ENCODE results near the gene HECW1.

The HECW1 gene

DNA sequence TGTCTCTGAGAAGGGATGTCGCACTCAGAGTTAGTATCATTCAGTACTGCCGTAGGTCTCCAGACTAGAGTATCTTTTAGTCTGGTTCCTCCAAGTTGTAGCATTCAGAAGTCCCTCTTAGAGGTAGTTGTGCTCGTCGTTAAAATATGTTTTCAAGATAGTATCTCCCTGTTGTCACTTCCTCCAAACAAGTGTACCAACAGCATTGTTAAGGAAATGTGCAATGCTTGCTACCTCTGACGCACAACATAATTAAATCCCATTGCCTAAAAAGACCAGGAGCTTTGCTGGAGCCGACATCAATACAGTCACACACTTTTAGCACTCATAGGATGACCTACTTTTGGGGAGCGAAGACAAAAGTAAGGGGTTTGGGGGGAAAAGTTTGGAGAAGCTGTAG lies 390.5 kb downstream of the HECW1 start:
- Histone ChIP-seq H3K36me3 (ENCODE audit: control insufficient read depth, low read depth, low read length) (no peaks in the 10 kb centered on the region), H3K4me1 (ENCODE audit: control insufficient read depth, low read depth, low read length) (peaks cover 6% of the 10 kb centered on the region), H3K4me3 (ENCODE audit: low read length) (no peak overlapping the region), H3K27me3 (ENCODE audit: control insufficient read depth, insufficient read depth, low read length) (no peaks in the 10 kb centered on the region), H3K27ac (ENCODE audit: low read length) (no peak overlapping the region), H3K9me3 (ENCODE audit: control insufficient read depth, low read depth, low read length) (no peaks in the 10 kb centered on the region), H3K9ac (ENCODE audit: low read length) (no peak overlapping the region)

DNA sequence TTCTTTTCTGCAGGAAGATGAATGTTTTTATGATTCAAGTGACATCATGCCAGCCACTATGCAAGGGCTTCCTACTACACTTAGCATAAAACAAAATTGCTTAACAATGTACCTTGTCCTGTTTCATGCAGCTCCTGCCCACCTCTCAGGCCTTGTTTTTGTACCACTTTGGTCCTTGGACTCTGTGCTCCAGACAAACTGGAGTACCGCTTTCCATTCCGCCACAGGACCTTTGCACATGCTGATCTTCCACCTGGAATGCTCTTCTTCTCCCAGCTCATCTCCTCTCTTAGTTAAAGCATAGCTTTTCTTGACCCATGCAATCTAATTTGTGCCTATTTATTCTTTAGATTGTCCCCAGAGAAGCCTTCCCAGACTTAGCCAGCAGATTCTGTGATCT lies 393.0 kb downstream of the HECW1 start:
- Histone ChIP-seq H3K9ac (ENCODE audit: low read length) (no peak overlapping the region), H3K27ac (ENCODE audit: low read length) (no peak overlapping the region), H3K36me3 (ENCODE audit: control insufficient read depth, low read depth, low read length) (no peaks in the 10 kb centered on the region), H3K27me3 (ENCODE audit: control insufficient read depth, insufficient read depth, low read length) (no peaks in the 10 kb centered on the region), H3K4me3 (ENCODE audit: low read length) (no peak overlapping the region), H3K4me1 (ENCODE audit: control insufficient read depth, low read depth, low read length) (peaks cover 6% of the 10 kb centered on the region), H3K9me3 (ENCODE audit: control insufficient read depth, low read depth, low read length) (no peaks in the 10 kb centered on the region)

DNA sequence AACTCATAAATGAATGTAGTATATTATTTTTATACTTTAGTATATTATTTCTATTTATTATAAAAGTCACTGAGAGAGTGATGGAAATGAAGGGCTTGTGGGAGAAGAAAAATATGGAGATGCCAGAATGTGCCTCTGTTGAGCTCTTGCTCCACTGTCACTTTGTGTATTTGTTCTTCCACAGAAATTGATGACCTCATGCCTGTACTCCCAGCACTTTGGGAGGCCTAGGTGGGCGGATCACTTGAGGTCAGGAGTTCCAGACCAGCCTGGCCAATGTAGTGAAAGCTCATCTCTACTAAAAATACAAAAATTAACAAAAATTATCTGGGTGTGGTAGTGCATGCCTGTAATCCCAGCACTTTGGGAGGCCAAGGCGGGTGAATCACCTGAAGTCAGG lies 394.0 kb downstream of the HECW1 start:
- Histone ChIP-seq H3K27ac (ENCODE audit: low read length) (no peak overlapping the region), H3K27me3 (ENCODE audit: control insufficient read depth, insufficient read depth, low read length) (no peaks in the 10 kb centered on the region), H3K4me1 (ENCODE audit: control insufficient read depth, low read depth, low read length) (no peaks in the 10 kb centered on the region)

DNA sequence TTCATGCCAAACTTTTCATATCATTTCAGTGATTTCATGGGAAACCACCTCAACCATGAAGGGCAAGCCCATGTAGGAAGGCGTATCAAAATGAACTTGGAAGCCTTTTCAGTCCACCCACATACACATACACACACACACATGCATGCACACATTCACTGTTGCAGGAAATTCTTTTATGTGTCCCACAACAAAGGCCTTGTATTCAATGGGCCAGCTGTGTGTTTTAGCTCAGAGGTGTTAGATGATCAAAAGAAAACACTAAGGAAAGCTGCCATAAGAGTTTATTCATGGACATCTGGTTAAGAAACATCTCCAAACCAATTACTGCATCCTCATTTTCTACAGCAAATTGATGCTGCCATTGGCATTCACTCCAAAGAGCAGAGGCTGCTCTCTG lies 396.0 kb downstream of the HECW1 start:
- H3K27ac ChIP-seq (ENCODE audit: low read length) = no peak overlapping the region
- H3K36me3 ChIP-seq (ENCODE audit: control insufficient read depth, low read depth, low read length) = no peaks in the 10 kb centered on the region
- no peaks in the 10 kb centered on the region for H3K9me3 ChIP-seq (ENCODE audit: control insufficient read depth, low read depth, low read length)
- no peak overlapping the region for H3K4me3 ChIP-seq (ENCODE audit: low read length)
- H3K27me3 ChIP-seq (ENCODE audit: control insufficient read depth, insufficient read depth, low read length) = no peaks in the 10 kb centered on the region
- H3K9ac ChIP-seq (ENCODE audit: low read length) = no peak overlapping the region
- H3K4me1 ChIP-seq (ENCODE audit: control insufficient read depth, low read depth, low read length) = no peaks in the 10 kb centered on the region

More for the DNA sequence above, 394.0 kb downstream of the HECW1 start:
- Histone ChIP-seq H3K4me3 (ENCODE audit: low read length) (no peak overlapping the region), H3K36me3 (ENCODE audit: control insufficient read depth, low read depth, low read length) (no peaks in the 10 kb centered on the region), H3K9ac (ENCODE audit: low read length) (no peak overlapping the region), H3K9me3 (ENCODE audit: control insufficient read depth, low read depth, low read length) (no peaks in the 10 kb centered on the region)

DNA sequence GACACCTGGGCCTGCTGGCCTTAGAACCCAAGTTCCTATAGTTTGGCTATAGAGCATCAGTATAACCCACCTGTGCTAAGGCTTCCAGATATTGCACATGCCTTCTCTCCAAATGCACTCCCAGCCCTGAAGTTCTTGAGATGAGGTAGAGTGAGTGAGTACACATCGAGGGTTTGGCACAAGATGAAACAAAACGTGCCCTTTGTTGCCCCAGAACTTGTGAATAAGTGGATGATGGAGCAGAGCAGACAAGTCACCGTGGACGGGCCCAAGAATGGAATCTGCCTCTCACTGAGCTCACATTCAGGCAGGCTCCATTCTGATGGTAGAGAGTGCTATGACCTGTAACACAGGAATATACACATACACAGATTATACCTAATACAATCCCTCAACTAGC lies 397.5 kb downstream of the HECW1 start:
- Histone ChIP-seq H3K36me3 (ENCODE audit: control insufficient read depth, low read depth, low read length) (no peaks in the 10 kb centered on the region), H3K27ac (ENCODE audit: low read length) (no peak overlapping the region), H3K4me1 (ENCODE audit: control insufficient read depth, low read depth, low read length) (no peaks in the 10 kb centered on the region), H3K27me3 (ENCODE audit: control insufficient read depth, insufficient read depth, low read length) (no peaks in the 10 kb centered on the region), H3K9ac (ENCODE audit: low read length) (no peak overlapping the region), H3K9me3 (ENCODE audit: control insufficient read depth, low read depth, low read length) (no peaks in the 10 kb centered on the region), H3K4me3 (ENCODE audit: low read length) (no peak overlapping the region)

DNA sequence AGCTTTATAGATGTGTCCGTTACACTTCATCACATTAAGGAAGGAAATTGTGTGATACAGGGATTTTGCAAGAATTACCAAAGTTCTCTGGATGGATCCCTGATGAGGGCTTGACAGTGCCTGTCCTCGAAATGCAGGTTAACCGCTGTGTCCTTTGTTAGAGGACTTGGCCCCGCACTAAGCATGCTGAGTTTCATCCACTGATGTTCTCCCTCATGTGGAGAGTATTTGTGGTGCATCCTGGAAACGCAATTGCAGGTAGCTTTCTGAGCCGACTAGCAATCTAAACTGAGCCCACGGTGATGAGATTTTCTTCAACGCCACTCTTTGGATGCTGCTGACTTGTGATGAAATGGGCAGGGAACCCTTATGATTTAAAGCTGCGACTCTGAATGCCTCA lies 398.6 kb downstream of the HECW1 start:
- no peaks in the 10 kb centered on the region for H3K4me1 ChIP-seq (ENCODE audit: control insufficient read depth, low read depth, low read length)
- no peaks in the 10 kb centered on the region for H3K27me3 ChIP-seq (ENCODE audit: control insufficient read depth, insufficient read depth, low read length)
- no peak overlapping the region for H3K9ac ChIP-seq (ENCODE audit: low read length)
- H3K9me3 ChIP-seq (ENCODE audit: control insufficient read depth, low read depth, low read length) = no peaks in the 10 kb centered on the region
- no peaks in the 10 kb centered on the region for H3K36me3 ChIP-seq (ENCODE audit: control insufficient read depth, low read depth, low read length)
- no peak overlapping the region for H3K27ac ChIP-seq (ENCODE audit: low read length)
- no peak overlapping the region for H3K4me3 ChIP-seq (ENCODE audit: low read length)

DNA sequence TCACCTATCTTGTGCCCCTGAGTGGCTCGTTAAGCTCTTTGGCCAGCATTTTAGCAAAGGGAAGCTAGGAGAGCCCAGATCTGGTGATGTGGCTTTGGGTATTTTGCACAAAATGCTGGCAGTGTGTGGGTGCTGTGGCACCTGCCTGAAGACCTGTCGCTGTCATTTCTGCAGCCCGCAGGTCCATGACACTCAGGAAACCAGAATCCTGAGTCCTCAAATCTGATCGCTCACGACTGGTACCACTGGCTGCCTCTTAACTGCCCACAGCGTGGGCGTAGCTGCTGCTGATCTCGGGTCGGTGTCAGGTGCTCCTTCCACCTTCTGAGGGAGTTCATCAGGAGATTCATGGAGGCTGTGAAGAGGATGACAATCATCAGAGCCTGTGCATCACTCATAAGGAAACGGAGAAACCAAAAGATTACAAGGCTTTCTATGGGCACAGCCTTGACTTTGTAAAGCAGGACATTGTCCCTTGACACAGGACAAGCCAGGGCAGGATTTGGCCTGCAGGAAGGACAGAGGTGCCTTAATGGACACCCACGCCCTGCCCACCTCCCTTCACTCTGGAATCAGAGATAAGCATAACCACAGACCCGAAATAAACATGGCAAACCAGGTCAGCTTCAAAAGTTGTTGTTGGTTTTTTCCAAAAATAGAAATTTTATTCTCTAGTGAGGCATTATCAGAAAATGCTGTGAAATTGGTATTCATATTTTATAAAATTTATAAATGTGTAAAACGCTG lies 399.5 kb downstream of the HECW1 start:
- Histone ChIP-seq H3K9me3 (ENCODE audit: control insufficient read depth, low read depth, low read length) (no peaks in the 10 kb centered on the region), H3K27ac (ENCODE audit: low read length) (no peak overlapping the region), H3K27me3 (ENCODE audit: control insufficient read depth, insufficient read depth, low read length) (no peaks in the 10 kb centered on the region), H3K9ac (ENCODE audit: low read length) (no peak overlapping the region), H3K36me3 (ENCODE audit: control insufficient read depth, low read depth, low read length) (no peaks in the 10 kb centered on the region), H3K4me1 (ENCODE audit: control insufficient read depth, low read depth, low read length) (no peaks in the 10 kb centered on the region), H3K4me3 (ENCODE audit: low read length) (no peak overlapping the region)

DNA sequence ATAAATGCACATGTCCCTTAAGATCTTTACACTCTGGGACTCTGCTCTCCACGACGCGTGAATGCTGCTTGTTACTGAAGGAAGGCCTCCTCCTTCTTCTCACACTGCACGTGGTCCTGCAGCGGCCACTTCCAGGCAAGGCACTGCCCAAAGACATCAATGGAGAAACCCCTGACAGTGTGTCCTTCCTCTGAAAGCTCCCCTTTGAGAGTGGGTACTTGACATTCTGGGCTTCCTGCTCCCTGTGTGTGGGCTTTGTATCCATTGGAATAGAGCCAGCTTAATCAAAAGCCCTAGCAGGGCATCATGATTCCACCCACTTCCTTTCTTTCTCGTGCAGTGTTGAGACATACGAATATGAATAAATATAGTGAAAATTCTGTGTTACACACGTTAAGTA lies 400.8 kb downstream of the HECW1 start:
- Histone ChIP-seq H3K36me3 (ENCODE audit: control insufficient read depth, low read depth, low read length) (no peaks in the 10 kb centered on the region), H3K4me3 (ENCODE audit: low read length) (no peak overlapping the region), H3K27me3 (ENCODE audit: control insufficient read depth, insufficient read depth, low read length) (no peaks in the 10 kb centered on the region), H3K9ac (ENCODE audit: low read length) (no peak overlapping the region), H3K4me1 (ENCODE audit: control insufficient read depth, low read depth, low read length) (peaks cover 7% of the 10 kb centered on the region), H3K9me3 (ENCODE audit: control insufficient read depth, low read depth, low read length) (no peaks in the 10 kb centered on the region), H3K27ac (ENCODE audit: low read length) (no peak overlapping the region)

DNA sequence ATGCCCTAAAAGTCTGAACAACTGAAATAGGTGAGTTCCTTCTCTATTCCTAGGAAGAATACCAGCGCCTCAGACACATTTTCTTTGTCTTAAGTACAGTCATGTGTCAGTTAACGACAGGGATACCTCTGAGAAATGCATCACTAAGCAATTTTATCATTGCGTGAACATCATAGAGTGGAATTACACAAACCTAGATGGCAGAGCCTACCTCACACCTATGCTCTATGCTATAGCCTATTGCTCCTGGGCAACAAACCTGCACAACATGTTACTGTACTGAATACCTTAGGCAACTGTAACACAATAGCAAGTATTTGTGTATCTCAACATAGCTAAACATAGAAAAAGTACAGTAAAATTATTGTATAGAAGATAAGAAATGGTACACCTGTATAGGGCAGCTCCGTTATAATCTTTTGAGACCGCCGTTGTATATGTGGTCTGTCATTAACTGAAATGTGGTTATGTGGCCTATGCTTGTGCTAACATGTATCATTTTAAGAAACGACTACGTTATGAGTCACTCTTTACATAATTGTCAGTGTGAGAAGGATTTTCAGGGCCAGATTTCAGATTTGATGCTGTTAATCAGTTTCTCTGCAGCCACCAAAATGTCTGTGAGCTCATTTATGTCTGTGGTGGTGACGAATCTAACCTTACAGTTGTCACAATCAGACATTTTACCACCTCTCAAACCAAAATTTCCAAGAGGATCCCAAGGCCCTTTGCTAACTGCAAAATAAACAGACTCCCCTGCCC lies 404.3 kb downstream of the HECW1 start:
- no peak overlapping the region for H3K9ac ChIP-seq (ENCODE audit: low read length)
- no peak overlapping the region for H3K4me3 ChIP-seq (ENCODE audit: low read length)
- no peaks in the 10 kb centered on the region for H3K27me3 ChIP-seq (ENCODE audit: control insufficient read depth, insufficient read depth, low read length)
- H3K27ac ChIP-seq (ENCODE audit: low read length) = no peak overlapping the region
- no peaks in the 10 kb centered on the region for H3K9me3 ChIP-seq (ENCODE audit: control insufficient read depth, low read depth, low read length)
- H3K36me3 ChIP-seq (ENCODE audit: control insufficient read depth, low read depth, low read length) = no peaks in the 10 kb centered on the region
- H3K4me1 ChIP-seq (ENCODE audit: control insufficient read depth, low read depth, low read length) = peaks cover 7% of the 10 kb centered on the region

DNA sequence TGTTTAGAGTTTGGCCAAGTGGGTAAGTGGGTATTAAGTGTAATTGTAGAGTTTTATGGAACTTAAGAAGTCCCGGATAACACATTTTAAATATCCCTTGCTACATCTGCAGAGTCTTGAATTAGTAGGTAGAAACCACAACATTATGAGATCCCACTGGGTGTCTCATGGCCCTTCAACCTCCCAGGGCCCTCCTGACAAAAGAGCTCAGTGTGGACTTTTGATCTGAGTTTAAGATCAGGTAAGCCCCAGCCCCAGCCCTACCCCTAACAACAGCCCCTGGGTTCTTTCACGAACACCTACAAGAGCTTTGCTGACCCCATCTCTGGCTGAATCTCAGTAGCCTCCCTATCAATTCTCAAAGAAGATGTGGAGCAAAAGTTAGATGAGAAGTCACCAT lies 405.0 kb downstream of the HECW1 start:
- H3K27ac ChIP-seq (ENCODE audit: low read length) = no peak overlapping the region
- H3K27me3 ChIP-seq (ENCODE audit: control insufficient read depth, insufficient read depth, low read length) = no peaks in the 10 kb centered on the region
- no peak overlapping the region for H3K9ac ChIP-seq (ENCODE audit: low read length)
- H3K9me3 ChIP-seq (ENCODE audit: control insufficient read depth, low read depth, low read length) = no peaks in the 10 kb centered on the region
- H3K4me1 ChIP-seq (ENCODE audit: control insufficient read depth, low read depth, low read length) = peaks cover 7% of the 10 kb centered on the region
- H3K36me3 ChIP-seq (ENCODE audit: control insufficient read depth, low read depth, low read length) = no peaks in the 10 kb centered on the region
- H3K4me3 ChIP-seq (ENCODE audit: low read length) = no peak overlapping the region

DNA sequence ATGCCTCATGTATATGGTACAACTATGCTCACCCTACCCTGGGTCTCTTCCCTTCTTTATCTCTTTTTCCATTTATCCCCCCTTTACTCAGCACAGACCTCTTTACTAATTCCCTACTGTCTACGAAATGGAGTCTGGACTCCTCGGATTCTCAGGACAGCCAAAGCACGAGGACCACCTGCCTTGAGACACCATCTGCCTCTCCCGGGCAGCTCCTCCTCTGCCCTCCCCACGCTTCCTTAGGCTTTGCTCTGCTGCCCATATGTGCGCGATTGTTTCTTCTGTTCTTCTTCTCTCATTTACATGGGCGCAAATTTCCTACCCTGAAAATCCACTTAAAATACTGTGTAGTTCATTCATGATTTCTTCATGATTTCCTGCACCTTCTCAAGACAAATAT lies 407.8 kb downstream of the HECW1 start:
- H3K27ac ChIP-seq (ENCODE audit: low read length) = no peak overlapping the region
- H3K9me3 ChIP-seq (ENCODE audit: control insufficient read depth, low read depth, low read length) = no peaks in the 10 kb centered on the region
- H3K27me3 ChIP-seq (ENCODE audit: control insufficient read depth, insufficient read depth, low read length) = no peaks in the 10 kb centered on the region
- peaks cover 7% of the 10 kb centered on the region for H3K4me1 ChIP-seq (ENCODE audit: control insufficient read depth, low read depth, low read length)
- no peak overlapping the region for H3K4me3 ChIP-seq (ENCODE audit: low read length)
- no peaks in the 10 kb centered on the region for H3K36me3 ChIP-seq (ENCODE audit: control insufficient read depth, low read depth, low read length)
- H3K9ac ChIP-seq (ENCODE audit: low read length) = no peak overlapping the region

Measured in iPS-18a (cell line).